ENCODE measurements around the gene TRAM1L1. TPM values are rescaled to one million over a fixed set of nuclear protein-coding genes. Genes with fewer than 3 reads are reported as not detected.

Gene TRAM1L1
- total RNA-seq, 1 donor from 2014 or later: 1.5 TPM

DNA sequence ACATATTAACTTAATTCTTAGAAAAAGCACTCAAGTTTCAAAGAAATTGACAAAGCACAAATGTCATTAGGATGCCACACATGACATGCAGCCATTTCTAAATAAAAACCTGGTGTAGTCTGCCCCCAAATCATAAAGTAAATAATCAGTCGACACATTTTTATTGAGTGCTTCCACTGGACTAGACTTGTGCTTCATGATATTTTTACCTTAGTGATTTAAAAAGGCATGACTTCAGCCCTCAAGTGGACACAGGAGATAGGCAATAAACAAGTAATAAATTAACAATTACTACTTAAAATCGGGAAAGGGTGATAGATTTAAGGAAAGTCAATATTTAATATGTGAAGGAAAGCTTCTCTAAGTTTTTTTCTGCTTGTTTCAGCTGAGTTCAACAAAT is 7.6 kb downstream of the TRAM1L1 start:
- intact Hi-C loops (cut with DNase I): no loop called here
- Histone ChIP-seq H3K27ac (no peak overlapping the region), H3K9me3 (no peaks in the 10 kb centered on the region), H3K4me3 (no peak overlapping the region), H3K27me3 (no peaks in the 10 kb centered on the region), H3K4me1 (no peaks in the 10 kb centered on the region), H3K36me3 (no peaks in the 10 kb centered on the region)
- no peak for DNase-seq (ENCODE audit: extremely low spot score in 2 of 2)
- TF ChIP-seq POLR2AphosphoS5 (IDR thresholded peaks at IDR 0.05; ENCODE audit: insufficient read depth in 1 of 2, low read depth in 1 of 2) (no peak), POLR2A (IDR thresholded peaks at IDR 0.05) (no peak)
- TF ChIP-seq, protein P1, sequence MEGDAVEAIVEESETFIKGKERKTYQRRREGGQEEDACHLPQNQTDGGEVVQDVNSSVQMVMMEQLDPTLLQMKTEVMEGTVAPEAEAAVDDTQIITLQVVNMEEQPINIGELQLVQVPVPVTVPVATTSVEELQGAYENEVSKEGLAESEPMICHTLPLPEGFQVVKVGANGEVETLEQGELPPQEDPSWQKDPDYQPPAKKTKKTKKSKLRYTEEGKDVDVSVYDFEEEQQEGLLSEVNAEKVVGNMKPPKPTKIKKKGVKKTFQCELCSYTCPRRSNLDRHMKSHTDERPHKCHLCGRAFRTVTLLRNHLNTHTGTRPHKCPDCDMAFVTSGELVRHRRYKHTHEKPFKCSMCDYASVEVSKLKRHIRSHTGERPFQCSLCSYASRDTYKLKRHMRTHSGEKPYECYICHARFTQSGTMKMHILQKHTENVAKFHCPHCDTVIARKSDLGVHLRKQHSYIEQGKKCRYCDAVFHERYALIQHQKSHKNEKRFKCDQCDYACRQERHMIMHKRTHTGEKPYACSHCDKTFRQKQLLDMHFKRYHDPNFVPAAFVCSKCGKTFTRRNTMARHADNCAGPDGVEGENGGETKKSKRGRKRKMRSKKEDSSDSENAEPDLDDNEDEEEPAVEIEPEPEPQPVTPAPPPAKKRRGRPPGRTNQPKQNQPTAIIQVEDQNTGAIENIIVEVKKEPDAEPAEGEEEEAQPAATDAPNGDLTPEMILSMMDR (IDR thresholded peaks at IDR 0.05): no peak

DNA sequence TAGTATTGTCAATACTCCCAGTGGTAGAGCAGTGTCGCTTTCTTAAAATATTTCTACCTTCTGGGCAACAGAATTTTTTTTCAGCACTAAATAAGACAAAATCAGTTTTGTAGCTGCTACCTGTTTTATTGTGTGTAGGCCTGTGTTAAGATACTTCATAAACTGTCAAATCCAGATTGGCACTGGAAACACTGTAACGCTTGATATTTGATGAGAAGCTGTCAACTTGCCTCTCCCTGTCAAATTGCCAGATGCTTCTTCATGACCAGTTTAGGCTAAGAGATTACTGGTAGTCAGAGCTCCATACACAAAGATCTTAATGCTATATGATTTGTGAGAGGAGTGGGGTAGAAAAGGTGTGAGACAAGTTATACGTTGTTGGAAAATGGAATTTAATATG is 17.3 kb downstream of the TRAM1L1 start:
- Histone ChIP-seq H3K36me3 (no peaks in the 10 kb centered on the region), H3K4me1 (no peaks in the 10 kb centered on the region), H3K4me3 (no peak overlapping the region), H3K27ac (no peak overlapping the region), H3K27me3 (no peaks in the 10 kb centered on the region), H3K9me3 (no peaks in the 10 kb centered on the region)
- TF ChIP-seq POLR2A (IDR thresholded peaks at IDR 0.05): no peak
- TF ChIP-seq, protein P1 (IDR thresholded peaks at IDR 0.05): no peak
- no peak for TF ChIP-seq POLR2AphosphoS5 (IDR thresholded peaks at IDR 0.05; ENCODE audit: insufficient read depth in 1 of 2, low read depth in 1 of 2)
- DNase-seq (ENCODE audit: extremely low spot score in 2 of 2): no peak
- intact Hi-C loops (cut with DNase I): no loop called here

- intact Hi-C loops (cut with DNase I): no loop called here
- H3K4me1 ChIP-seq: no peaks in the 10 kb centered on the region
- H3K27ac ChIP-seq: no peak overlapping the region
- no peaks in the 10 kb centered on the region for H3K9me3 ChIP-seq
- DNase-seq (ENCODE audit: extremely low spot score in 2 of 2): no peak
- H3K4me3 ChIP-seq: no peak overlapping the region
- no peaks in the 10 kb centered on the region for H3K27me3 ChIP-seq
- no peaks in the 10 kb centered on the region for H3K36me3 ChIP-seq
- no peak for TF ChIP-seq POLR2AphosphoS5 (IDR thresholded peaks at IDR 0.05; ENCODE audit: insufficient read depth in 1 of 2, low read depth in 1 of 2)
- TF ChIP-seq POLR2A (IDR thresholded peaks at IDR 0.05): no peak
- TF ChIP-seq, protein P1 (IDR thresholded peaks at IDR 0.05): no peak
These were observed 21.2 kb downstream of the TRAM1L1 start for GRCh38 chr4:117063961-117064696.

- intact Hi-C loops (cut with DNase I): no loop called here
- H3K9me3 ChIP-seq: no peaks in the 10 kb centered on the region
- no peaks in the 10 kb centered on the region for H3K27me3 ChIP-seq
- TF ChIP-seq POLR2AphosphoS5 (IDR thresholded peaks at IDR 0.05; ENCODE audit: insufficient read depth in 1 of 2, low read depth in 1 of 2) (no peak), POLR2A (IDR thresholded peaks at IDR 0.05) (no peak)
- TF ChIP-seq, protein P1 (IDR thresholded peaks at IDR 0.05): no peak
- DNase-seq (ENCODE audit: extremely low spot score in 2 of 2): no peak
- H3K4me1 ChIP-seq: no peaks in the 10 kb centered on the region
- H3K27ac ChIP-seq: no peak overlapping the region
- no peaks in the 10 kb centered on the region for H3K36me3 ChIP-seq
- no peak overlapping the region for H3K4me3 ChIP-seq
These were observed 42.4 kb downstream of the TRAM1L1 start for GRCh38 chr4:117042962-117043361.

All from vagina (tissue), 2 donors.